ENCODE data around the gene NBEA.

- TF ChIP-seq CTCF (IDR thresholded peaks at IDR 0.05) (peak in 2 of 3 experiments; percentile 34 to 48), POLR2A (IDR thresholded peaks at IDR 0.05) (no peak), POLR2AphosphoS5 (IDR thresholded peaks at IDR 0.05; ENCODE audit: insufficient read depth in 1 of 2, low read depth in 1 of 2) (no peak)
Measured at GRCh38 chr13:35630551-35631275, 688.6 kb downstream of the NBEA start.

Measured in vagina (tissue), 2 donors.